Esophagus squamous epithelium (tissue), 4 donors: ENCODE measurements around the gene DOP1B.

Experiments used
- CTCF ChIP-seq, 6 experiments: fragments of 450-650 bp in 4 of 6; fragments of 200-600 bp in 2 of 6; sonication (generic) in 2 of 6; IDR thresholded peaks; one replicate each; pipeline ENCODE4 v1.5.1; 2016 to 2019; ENCODE audit warnings: antibody characterized with exemption in 6 of 6, mild to moderate bottlenecking in 4 of 6, moderate library complexity in 4 of 6
- POLR2A ChIP-seq, 4 donors: fragments of 450-650 bp; IDR thresholded peaks; one replicate each; pipeline ENCODE4 v1.6.1; 2017; ENCODE audit warnings: antibody characterized with exemption in 4 of 4, mild to moderate bottlenecking in 4 of 4, moderate library complexity in 3 of 4

DNA sequence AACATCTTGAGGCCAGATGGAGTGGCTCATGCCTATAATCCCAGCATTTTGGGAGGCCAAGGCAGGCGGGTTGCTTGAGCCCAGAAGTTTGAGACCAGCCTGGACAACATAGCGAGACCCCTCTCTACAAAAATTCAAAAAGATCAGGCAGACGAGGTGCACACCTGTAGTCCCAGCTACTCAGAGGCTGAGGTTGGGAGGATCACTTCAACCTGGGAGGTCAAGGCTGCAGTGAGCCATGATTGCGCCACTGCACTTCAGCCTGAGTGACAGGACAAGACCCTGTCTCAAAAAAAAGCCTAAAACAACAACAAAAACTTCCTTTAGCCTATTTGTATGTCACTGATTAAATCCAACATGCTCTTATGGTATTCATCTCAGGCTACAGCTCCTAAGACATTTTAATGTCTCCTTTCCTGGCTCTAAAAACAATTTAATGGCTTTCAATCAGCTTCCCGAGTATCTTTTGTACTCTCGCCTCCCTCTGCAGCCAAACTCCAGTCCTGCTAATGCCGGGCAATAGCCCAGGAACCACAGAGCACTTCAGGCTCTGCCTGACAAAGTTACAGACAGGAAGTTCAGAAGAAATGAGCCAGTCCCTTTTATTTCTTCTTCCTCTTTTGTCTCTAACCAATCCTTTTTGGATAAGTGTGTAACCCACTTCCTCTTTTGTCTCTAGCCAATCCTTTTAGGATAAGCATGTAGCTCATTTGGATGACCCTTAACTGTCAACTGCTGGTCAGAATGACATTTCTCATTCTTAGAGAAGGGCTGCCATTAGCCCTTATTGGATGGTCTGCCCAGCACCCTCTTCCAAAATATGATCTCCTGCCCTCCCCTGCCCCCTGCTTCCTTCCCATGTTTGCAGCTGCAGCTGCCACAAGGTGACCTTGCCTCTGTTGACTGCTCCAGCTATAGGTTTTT is 6.6 kb upstream of the DOP1B start:
- TF ChIP-seq CTCF (IDR thresholded peaks at IDR 0.05) (peak in 1 of 6 experiments; percentile 6), POLR2A (IDR thresholded peaks at IDR 0.05) (no peak)
